GM18520 (cell line): ENCODE data around the gene SAP30L.

Source experiments
- ATAC-seq: cut with Tn5 transposase; IDR thresholded peaks from one replicate; pipeline ENCODE4 v1.9.1; 2021; ENCODE audit not compliant: unreplicated experiment

The SAP30L gene, protein sequence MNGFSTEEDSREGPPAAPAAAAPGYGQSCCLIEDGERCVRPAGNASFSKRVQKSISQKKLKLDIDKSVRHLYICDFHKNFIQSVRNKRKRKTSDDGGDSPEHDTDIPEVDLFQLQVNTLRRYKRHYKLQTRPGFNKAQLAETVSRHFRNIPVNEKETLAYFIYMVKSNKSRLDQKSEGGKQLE

DNA sequence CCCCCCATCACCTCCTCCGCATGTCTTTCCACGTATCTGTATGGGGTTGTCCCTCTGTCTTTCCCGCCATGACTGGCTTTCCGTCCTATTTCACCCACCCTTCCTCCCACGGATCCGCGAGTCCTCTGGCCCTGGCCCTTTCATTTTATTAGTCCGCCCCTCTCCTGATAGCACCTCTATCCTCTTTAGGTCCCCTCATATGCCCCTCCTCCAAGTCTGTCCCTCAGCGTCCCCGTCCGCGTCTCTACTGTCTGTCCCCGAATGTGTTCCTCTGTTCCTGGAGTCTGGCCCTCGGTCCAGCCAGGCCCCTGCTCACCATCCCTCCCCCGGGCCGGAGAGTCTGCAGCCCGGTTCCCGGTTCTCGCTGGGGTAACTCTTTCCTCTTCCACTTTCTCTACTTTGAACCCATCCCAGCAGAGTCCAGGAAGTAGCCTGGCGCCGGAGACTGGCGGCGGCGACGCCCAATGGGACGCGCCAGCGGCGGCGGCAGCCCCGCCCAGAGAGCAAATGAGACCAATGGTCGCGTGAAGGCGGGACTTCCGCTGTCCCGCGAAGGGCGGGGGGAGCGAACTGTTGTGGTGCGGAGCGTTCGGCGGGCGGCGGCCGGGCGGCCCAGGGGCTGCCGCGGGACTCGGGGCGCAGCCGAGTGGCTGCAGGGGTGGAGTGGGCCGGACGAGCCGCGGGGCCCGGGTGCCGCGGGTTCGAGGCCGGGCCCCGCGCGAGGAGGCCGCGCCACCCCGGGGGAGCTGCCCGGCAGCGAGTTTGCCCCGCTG lies at the start of gene SAP30L:
Gene SAP30L (plus strand): TSS at position 576 of the 773 bp plus-strand sequence. CDS start 608 bp downstream, outside the sequence.
- ATAC-seq: peak; percentile 93

DNA sequence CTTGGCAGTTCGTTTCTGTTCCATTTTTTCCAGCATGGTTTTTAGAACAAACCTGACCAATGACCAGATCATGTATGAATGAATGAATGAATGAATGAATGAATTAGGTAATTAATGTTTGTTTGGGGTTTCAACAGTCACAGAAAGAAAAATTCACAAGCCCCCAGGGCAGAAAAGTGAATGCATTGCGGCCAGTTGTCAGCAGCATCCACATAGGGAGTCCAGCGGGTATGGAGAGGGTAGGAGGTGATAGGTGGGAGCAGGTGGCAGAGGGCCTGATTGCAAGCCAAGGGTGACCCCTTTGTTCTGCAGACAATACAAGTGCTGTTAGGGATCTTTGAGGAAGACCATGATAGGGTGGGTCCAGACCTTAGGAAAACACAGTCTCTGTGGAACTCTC lies 49.7 kb upstream of the SAP30L start:
- no peak for ATAC-seq

DNA sequence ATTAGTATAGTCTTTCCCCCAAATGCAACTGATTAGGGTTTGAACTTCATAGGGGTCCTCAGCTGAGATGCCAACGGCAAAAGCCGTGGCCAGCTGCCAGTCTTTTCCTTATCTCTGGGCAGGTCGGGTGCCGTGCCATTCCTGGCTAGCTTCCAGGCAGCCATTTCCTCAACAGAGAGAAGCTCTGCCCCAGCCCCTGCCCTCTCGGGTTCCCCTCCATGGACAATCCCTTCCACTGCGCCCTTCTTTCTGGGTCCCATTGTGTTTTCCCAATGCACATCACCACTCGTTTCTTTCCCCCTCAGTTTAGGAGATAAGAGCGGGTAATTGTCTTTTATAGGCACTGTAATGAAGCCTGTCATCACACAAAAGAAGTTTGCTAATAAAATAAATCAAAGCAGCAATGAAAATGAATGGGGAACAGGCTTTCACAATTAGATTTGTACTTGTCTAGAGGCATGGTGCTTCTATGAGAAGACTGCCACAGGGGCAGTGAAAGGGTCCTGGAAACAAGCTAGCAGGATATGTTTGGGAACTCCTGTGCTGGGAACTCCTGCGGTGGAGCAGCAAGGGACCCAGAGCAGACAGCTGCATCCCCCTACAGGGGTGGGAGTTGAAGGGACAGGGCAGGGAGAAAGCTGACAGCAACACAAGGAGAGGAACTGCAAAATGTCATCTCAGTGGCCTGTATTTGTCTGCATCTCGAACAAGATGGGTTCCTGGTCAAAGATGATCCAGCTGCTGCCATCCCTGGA lies 48.0 kb upstream of the SAP30L start:
- ATAC-seq: no peak

DNA sequence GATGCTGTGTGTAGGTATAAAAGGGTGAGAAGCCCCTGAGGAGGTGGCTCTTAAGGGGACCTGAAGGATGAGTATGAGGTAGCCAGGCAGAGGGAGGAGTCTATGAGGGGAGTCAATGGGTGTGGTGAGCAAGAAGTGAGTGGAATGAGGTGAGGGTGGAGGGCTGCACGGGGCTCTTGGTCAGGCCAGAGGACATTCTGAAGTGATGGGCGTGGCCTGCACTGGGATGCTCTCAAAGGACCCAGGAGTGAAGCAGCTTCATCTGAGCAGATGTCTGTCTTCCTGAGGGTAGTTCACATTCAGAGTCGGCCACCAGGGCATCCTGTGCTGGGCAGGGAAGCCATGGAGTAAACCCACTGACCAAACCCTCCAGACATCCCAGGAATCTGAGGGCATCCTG lies 45.1 kb upstream of the SAP30L start:
- ATAC-seq: no peak

DNA sequence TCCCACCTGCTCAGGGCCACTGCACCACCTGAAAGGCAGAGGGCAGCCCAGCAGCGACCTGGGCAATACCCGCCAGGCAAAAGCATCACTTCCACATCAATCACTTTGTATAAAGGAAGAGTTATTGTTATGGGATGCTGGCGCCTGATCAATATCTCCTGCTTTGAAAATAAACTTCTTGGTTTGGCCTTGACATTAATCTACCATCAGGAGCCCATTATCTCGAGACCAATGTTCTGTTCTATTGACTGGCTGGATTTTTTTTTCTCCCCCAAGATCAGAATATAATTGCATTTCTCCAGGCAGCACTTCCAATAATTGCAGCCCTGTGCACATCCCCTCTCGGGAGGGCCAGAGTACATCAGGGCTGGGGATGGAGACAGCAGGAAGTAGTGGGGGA lies 44.4 kb upstream of the SAP30L start:
- ATAC-seq: no peak

DNA sequence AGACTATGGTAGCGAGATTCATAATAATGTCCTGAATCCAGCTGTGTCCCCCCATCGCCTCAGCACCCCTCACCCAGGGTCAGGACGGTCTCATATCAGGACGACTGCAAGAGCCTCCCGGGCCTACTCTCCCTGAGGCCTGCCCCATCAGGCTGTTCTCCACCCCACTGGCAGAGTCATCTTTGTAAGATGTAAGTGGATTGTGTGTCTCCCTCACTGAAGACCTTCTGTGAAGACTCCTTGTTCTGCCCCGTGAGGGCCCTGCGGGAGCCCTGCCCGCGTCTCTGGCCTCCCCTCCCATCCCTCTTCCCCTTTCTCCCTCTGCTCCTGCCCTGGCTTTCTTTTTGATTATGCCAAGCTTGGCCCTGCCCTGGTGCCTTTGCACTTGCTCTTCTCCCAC lies 43.9 kb upstream of the SAP30L start:
- no peak for ATAC-seq

DNA sequence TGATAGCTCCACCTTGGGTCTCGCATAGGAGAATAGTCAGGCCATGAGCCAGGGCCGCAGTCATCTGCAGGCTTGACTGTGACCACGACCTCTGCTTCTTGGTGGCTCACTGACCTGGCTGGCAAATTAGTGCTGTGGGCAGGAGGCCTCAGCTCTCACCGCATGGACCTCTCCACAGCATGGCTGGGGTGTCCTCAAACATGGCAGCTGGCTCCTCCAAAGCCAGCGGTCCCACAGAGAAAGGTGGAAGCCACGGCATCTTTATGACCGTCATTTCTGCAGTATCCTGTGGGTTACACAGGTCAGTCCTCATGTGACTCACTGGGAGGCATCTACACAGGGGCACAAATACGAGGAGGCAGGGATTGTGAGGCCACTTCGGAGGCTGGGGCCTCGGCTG lies 43.2 kb upstream of the SAP30L start:
- no peak for ATAC-seq

DNA sequence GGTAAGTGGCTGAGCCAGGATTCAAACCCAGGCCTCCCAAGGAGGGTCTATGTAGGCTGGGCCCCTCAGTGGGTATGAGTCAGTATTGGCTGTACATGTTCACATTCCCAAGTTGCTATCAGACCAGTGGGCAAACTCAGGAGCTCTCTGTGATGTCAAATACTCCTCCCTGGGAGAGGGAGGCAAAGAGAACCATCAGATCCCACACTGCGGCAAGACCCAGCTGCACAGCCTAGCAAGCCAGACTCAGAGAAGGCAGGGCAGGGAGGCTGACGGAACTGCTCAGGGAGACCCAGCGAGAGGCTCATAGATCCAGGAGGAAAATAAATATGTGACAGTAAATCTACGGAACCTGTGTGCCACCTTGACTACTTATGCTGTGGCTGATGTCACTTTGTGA lies 42.6 kb upstream of the SAP30L start:
- no peak for ATAC-seq

DNA sequence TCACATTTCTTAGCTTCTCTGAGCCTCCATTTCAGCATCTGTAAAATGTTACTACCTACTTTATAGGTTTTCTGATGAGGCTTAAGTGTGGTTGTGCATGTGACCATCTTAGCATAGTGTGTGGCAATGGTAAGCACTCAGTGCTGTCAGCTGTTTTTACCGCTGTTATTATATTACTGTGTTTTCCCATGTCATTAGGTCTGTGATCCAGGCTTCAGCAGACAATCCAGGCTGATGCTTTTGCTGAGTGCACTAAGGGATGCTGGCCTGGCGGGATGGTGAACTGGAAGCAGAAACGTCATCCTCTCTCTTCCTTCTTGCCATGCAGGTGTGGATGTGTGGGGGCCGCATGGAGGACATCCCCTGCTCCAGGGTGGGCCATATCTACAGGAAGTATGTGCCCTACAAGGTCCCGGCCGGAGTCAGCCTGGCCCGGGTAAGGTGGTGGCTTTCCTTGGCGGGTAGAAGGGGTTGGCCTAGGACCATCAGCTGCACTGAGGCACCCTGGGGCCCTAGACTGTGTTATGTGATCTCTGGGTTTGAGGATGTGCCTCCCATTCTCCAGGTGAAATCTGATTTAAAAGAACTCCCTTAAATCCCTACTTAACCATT lies 41.9 kb upstream of the SAP30L start:
- no peak for ATAC-seq

DNA sequence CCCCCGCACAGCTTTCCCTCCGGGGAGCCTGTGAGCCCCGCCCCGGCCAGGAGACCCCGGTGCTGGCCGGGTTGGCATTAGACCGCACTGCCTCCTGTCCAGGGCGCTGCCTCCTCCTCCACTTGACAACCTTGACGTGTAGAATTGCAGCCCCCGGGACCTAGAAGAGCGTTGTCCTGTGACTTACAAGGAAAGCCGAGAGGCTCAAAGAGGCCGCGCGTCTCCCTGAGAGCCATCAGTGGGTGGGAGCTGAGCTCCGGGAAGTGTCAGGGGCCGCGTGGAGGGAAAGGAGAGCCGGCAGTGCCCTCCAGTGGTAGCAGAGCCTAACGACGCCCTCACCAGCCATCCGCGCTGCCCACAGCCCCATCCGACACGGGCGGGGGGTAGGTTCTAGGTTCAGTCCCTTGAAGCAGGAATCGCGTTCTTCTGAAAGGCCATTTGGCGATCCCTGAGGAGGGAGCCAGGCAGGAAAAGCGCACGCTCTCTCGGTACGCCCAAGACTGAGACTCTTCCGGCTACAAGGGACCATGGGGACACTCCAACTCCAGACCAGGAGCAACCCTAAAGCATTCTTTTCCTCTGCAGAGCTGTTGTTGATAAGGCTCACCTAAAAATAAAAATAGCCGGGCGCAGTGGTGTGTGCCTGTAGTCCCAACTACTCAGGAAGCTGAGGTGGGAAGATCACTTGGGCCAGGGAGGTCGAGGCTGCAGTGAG lies 40.6 kb upstream of the SAP30L start:
- peak; percentile 85 for ATAC-seq

DNA sequence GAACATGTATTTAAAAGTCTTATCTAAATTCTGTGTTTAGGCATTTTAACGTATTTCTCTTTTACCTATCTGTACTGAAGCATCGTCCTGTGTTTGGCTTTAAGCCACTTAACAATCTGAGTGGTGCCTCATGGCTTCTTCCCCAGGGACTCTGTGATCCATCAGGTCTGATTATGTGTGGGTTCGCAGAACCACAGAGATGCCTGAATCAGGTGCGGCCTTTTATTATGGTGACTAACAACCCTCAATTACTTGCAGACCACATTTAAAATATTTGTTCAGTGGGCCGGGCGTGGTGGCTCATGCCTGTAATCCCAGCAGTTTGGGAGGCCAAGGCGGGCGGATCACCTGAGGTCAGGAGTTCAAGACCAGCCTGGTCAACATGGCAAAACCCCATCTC lies 39.6 kb upstream of the SAP30L start:
- no peak for ATAC-seq

DNA sequence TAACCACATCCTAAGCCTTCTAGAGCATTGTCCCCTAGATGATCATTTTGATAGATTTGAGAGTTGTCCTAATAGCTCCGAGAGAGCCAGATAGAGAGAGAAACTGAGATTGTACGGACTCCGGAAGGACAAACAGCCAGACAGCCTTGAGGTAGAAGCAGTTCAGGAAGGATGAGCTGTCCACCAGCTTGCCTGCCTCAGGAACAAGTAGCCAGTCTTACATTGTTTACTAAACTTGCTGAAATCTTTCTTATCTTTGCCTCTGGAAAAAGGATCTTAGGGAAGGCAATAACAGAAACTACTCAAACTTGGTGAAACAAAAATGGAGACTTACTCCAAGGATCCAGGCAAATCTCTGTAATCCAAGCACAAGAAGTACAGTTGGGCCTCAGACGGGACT lies 39.0 kb upstream of the SAP30L start:
- no peak for ATAC-seq

DNA sequence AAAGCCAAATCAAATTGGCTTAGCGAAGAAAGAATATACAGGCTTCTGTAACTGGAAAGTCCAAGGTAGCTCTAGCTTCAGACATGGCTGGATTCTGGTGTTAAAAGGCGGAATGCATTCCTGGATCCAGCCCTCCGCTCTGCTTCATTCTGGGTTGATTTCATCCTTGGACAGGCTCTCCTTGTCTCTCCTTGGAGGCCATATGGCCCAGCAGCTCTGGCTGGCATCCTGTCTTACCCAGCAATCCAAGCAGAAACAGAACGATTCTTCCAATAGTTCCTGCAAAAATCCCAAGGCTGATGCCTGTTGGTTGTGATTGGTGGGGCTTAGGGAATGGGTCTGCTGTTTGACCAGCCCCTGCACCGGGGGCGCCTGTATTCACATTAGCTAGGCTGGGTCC lies 37.0 kb upstream of the SAP30L start:
- ATAC-seq: no peak

DNA sequence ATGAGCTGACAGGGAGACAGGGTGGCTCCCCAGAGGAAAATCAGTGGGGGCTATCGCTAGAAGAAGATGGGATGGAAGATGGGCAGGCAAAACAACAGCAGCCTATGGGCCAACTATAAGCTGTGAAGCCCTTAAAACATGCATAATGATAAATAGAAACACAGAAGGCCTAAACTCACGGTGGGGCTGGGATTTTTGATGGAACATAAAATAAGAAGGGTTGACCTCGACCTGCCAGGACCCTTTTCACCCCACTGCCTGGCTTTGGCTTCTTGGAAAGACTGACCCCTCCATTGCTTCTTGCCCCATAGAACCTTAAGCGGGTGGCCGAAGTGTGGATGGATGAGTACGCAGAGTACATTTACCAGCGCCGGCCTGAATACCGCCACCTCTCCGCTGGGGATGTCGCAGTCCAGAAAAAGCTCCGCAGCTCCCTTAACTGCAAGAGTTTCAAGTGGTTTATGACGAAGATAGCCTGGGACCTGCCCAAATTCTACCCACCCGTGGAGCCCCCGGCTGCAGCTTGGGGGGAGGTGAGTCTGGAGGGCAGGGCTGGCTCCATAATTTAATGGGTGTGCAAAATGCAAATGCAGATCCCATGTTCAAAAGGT lies 36.5 kb upstream of the SAP30L start:
- ATAC-seq: no peak

DNA sequence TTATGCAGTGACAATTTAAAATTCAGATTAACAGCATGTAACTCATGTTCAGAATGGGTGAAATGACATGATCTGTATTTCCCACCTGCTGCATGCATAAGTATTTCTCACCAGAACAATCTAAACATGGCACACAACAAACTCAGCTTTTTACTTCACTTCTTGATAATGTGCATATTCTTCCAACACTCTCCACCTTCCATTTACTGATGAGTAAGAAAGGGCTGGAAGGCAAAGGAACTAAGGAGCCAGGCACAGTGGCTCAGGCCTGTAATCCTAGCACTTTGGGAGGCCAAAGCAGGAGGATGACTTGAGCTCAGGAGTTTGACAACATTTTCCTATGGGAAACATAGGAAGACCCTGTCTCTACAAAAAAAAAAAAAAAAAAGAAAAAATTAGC lies 35.8 kb upstream of the SAP30L start:
- ATAC-seq: no peak

DNA sequence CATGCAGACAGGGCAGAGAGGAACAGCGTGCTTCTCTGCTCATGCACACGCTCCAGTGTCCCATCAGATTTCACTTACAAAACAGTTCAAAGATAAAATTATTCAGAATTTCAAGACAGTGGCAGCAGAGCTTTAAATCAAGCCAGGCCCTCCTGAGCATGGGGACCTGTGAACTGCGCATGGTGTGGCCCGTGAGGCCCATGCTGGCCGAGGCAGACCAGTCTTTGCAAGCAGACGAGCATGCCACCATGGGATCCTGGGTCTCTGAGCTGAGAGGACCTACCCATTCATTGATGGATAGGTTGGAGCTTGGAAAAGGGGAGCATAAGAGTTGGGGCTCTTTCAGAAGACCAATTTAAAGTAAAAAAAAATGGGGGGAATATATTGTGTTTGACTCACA lies 35.0 kb upstream of the SAP30L start:
- no peak for ATAC-seq

DNA sequence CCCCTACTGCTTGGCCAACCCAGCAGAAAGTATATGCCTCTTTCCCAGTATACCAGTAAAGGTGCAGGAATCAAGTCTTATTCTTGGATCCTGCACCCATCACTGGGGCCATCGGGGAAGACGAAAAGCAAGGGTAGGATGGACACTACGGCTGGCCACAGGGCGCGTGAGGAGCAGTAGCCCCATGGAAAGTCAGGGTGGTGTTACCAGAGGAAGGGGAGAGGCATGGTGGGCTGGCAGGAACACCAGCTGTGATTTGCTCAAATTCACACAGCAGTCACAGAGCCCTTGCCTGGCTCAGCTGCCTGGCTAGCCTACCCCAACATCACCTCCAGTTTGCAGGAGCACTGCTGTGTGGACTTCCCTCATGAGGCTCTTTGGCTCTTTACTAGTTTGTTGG lies 34.5 kb upstream of the SAP30L start:
- ATAC-seq: no peak

DNA sequence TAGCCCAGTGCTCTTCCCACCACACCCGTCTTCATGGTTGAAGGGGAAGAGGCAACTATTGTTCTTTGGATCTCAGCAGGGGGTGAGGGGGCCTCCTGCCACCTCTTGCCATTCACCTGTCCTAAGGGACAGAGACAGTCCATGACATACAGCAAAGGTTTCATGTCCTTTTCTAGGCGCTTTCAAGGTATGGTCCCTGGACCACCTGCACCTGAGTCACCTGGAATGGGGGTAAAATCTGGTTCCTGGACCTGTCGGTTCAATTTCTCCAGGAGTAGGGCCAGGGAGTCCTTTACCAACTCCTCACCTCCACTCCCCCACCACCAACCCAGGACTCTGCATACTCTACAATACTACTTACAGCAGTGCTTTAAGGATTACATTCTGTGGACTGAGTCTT lies 33.5 kb upstream of the SAP30L start:
- no peak for ATAC-seq

DNA sequence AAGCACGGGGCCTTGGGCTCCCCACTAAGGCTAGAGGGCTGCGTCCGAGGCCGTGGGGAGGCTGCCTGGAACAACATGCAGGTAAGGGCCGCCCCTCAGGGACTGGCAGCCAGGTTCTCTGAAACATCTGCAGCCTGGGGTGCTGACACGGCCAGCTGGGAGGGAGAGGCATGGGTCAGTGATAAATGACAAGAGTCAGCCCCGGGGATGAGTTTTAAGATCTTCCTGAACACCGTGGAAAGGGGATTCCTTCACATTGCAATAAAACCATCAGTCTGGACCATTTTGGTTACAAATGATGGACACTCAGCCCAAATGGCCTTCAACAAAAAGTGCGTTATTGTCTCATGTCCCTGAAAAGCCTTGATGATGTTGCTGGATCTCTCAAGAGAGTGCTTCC lies 32.9 kb upstream of the SAP30L start:
- ATAC-seq: no peak

DNA sequence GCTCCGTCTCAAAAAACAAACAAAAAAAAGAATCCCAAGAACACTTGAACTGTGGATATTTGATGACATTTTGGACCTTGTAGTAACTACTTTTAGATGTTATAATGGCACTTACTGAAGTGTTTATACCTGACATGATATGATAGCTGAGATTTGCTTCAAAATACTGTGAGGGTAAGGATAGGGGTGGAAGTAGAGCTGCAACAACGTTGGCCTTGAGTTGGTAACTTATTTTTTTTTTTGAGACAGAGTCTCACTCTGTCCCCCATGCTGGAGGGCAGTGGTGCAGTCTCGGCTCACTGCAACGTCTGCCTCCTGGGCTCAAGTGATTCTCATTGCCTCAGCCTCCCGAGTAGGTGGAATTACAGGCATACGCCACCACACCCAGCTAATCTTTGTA lies 30.7 kb upstream of the SAP30L start:
- ATAC-seq: no peak

DNA sequence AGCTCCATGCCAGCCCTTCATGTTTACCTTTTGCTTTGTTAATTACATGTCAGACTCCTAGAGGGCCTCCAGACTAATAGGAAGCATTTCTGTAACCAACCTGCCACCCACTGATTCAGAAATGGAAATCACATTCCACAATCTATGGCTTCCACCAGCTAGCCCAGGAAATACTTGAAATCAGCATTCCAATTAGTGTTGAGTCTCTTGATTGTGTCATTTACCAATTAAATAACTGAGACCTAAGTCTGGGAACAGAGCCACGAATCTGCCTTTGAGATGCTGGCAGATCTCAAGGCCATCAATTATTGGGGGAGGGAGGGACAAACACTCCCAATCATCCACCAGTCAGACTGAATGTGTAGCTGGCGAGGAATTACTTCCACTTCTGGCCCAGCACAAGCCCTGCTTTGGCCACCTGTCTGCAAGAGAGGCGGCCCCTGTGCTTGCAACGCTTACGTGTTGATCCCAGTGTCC lies 27.4 kb upstream of the SAP30L start:
- no peak for ATAC-seq
